Activated B cell treated with CpG ODN at 0.5 μM for 24 hours (primary cell): ENCODE data around the gene SVOP. TPM values are rescaled to one million over a fixed set of nuclear protein-coding genes. Genes with fewer than 3 reads are reported as not detected.
"Not testable (repeated sequence)": the region's sequence is repeated elsewhere in the genome, so short reads cannot be mapped to it uniquely, and the experiment has no call there.

Experiments
- ATAC-seq: fragments of 200-7000 bp; cut with Tn5 transposase; one replicate; pipeline ENCODE4 v1.10.0; 2021; ENCODE audit warnings: low read depth, mild to moderate bottlenecking, moderate library complexity
- CTCF ChIA-PET: fragments of 350-600 bp; sonication (Branson Sonifier 250); formaldehyde crosslinking; loops from one replicate; lab custom pipeline; 2021; ENCODE audit warnings: antibody characterized with exemption; lab: Charles Lee
- POLR2A ChIA-PET: fragments of 350-600 bp; sonication (Branson Sonifier 250); formaldehyde crosslinking; loops from one replicate; lab custom pipeline; 2021; ENCODE audit warnings: antibody characterized with exemption; lab: Charles Lee
- DNase-seq: peaks from one replicate; pipeline ENCODE4 v3.0.0; 2022
- H3K27ac Mint-ChIP-seq: one replicate; pipeline ENCODE4 v1.8.0; 2020; ENCODE audit warnings: mixed read lengths
- H3K27me3 Mint-ChIP-seq: one replicate; pipeline ENCODE4 v1.8.0; 2021; ENCODE audit warnings: mixed read lengths
- H3K36me3 Mint-ChIP-seq: one replicate; pipeline ENCODE4 v1.8.0; 2021; ENCODE audit warnings: low read depth, mixed read lengths
- H3K4me1 Mint-ChIP-seq: one replicate; pipeline ENCODE4 v1.8.0; 2021; ENCODE audit warnings: mixed read lengths
- H3K4me3 Mint-ChIP-seq: one replicate; pipeline ENCODE4 v1.8.0; 2020; ENCODE audit warnings: mild to moderate bottlenecking, mixed read lengths
- H3K9me3 Mint-ChIP-seq: one replicate; pipeline ENCODE4 v1.8.0; 2020; ENCODE audit warnings: mixed read lengths
- intact Hi-C: fragments of 100-400 bp; cut with micrococcal nuclease; formaldehyde crosslinking; loops from one replicate; pipeline ENCODE4 v1.15.1; 2024
- total RNA-seq: library from RNA; stranded (reverse); gene quantifications from 2 replicates; pipeline ENCODE4 v1.2.3, GENCODE V29; 2022
- TF ChIP-seq, protein P1 (sequence below): fragments of 200-600 bp; IDR thresholded peaks from one replicate; pipeline ENCODE4 v1.8.0; 2022; ENCODE audit warnings: antibody characterized with exemption, mild to moderate bottlenecking

SVOP gene
- total RNA-seq, 1 donor from 2014 or later = not detected

DNA sequence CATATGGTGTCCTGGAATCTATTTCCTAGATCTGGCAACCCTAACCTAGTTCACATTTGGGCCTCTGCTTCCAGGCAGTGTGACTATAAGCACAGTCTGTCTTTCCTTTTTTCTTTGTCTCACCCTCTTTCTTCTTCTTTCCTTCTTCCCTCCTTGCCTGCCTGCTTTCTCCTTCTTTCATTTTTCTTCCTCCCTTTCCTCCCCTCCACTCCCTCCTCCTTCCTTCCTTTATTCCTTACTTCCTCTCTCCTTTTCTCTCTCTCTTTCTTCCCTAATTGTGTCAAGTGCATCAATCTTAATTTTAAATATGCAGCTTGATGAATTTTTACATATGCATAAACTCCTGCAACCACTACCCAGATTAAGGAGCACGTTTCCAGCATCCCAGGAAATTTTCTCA lies 145.6 kb downstream of the SVOP start:
- ATAC-seq = no peak
- Mint-ChIP-seq H3K27ac (no peak overlapping the region), H3K27me3 (no peaks in the 10 kb centered on the region), H3K4me1 (no peaks in the 10 kb centered on the region), H3K4me3 (no peak overlapping the region), H3K36me3 (no peaks in the 10 kb centered on the region), H3K9me3 (no peaks in the 10 kb centered on the region)
- ChIA-PET POLR2A (no interaction called here), CTCF (interaction anchor here (0.8 to 1.0 kb wide), 2 partner anchors 55 to 205 kb away, joined by 3 read pairs; no protein-coding TSS in a partner anchor)
- intact Hi-C loops = no loop called here
- TF ChIP-seq, protein P1, sequence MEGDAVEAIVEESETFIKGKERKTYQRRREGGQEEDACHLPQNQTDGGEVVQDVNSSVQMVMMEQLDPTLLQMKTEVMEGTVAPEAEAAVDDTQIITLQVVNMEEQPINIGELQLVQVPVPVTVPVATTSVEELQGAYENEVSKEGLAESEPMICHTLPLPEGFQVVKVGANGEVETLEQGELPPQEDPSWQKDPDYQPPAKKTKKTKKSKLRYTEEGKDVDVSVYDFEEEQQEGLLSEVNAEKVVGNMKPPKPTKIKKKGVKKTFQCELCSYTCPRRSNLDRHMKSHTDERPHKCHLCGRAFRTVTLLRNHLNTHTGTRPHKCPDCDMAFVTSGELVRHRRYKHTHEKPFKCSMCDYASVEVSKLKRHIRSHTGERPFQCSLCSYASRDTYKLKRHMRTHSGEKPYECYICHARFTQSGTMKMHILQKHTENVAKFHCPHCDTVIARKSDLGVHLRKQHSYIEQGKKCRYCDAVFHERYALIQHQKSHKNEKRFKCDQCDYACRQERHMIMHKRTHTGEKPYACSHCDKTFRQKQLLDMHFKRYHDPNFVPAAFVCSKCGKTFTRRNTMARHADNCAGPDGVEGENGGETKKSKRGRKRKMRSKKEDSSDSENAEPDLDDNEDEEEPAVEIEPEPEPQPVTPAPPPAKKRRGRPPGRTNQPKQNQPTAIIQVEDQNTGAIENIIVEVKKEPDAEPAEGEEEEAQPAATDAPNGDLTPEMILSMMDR = no peak
- no peak for DNase-seq

DNA sequence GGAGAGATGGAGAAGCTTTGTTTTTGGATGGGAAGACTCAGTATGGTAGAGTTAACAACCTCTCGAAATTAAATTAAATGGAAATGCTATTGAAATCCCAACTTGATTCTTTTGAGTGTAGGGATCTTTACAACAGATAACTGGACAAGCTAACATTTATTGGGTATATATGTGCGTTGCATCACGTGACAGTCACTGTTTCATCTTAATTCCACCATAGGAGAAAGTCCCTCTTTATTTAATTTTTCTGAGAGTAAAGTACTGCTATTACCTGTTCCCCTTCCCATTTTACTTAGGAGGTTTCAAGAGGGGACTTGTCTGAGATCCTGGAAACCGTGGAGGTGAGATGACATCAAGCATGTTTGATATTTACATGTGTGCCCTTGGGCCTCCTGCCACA lies 152.1 kb downstream of the SVOP start:
- ATAC-seq (no peak), DNase-seq (no peak)
- Mint-ChIP-seq H3K27ac (no peak overlapping the region), H3K4me1 (no peaks in the 10 kb centered on the region), H3K36me3 (no peaks in the 10 kb centered on the region), H3K4me3 (no peak overlapping the region), H3K9me3 (no peaks in the 10 kb centered on the region), H3K27me3 (no peaks in the 10 kb centered on the region)
- intact Hi-C loops = no loop called here
- CTCF ChIA-PET = interaction anchor here (0.9 to 1.5 kb wide), 2 partner anchors 16 to 21 kb away, joined by 4 read pairs; no protein-coding TSS in a partner anchor
- POLR2A ChIA-PET = no interaction called here
- TF ChIP-seq, protein P1 = no peak

DNA sequence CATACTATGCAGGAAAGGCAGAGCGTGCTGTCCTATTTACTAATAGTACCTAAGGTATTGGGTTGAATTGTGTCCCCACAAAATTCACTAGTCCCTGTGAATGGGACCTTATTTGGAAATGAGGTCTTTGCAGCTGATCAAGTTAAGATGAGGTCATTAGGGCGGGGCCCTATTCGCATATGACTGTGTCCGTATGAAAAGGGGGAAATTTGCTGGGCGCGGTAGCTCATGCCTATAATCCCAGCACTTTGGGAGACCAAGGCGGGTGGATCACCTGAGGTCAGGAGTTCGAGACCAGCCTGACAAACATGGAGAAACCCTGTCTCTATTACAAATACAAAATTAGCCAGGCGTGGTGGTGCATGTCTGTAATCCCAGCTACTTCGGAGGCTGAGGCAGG lies 154.8 kb downstream of the SVOP start:
- H3K27ac Mint-ChIP-seq, DNase-seq, ATAC-seq, intact Hi-C loops, H3K4me3 Mint-ChIP-seq, H3K36me3 Mint-ChIP-seq, H3K9me3 Mint-ChIP-seq, H3K27me3 Mint-ChIP-seq, CTCF ChIA-PET: not testable (repeated sequence)
- H3K4me1 Mint-ChIP-seq = peaks cover 15% of the 10 kb centered on the region
- POLR2A ChIA-PET = interaction anchor here (0.7 kb wide), 1 partner anchor 77 kb away, joined by 7 read pairs; no protein-coding TSS in a partner anchor

DNA sequence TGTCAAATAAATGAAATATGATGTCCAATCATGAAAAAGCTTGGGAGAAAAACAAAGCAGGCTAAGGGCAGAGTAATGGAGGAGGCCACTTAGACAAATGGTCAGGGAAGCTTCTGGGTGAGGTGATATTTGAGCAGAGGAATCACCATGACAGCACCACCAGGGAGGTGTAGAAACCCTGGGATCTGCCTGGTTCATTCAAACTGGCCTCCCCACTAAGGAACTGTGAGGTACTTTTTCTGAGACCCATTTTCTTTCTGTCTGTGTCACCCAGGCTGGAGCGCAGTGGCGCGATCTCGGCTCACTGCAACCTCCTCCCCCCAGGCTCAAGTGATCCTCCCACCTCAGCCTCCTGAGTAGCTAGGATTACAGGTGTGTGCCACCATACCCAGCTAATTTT lies 155.7 kb downstream of the SVOP start:
- Mint-ChIP-seq H3K9me3 (no peaks in the 10 kb centered on the region), H3K27me3 (no peaks in the 10 kb centered on the region), H3K36me3 (no peaks in the 10 kb centered on the region), H3K4me1 (peaks cover 23% of the 10 kb centered on the region), H3K27ac (no peak overlapping the region), H3K4me3 (no peak overlapping the region)
- DNase-seq (no peak), ATAC-seq (no peak)
- POLR2A ChIA-PET = interaction anchor here (0.7 kb wide), 1 partner anchor 77 kb away, joined by 7 read pairs; no protein-coding TSS in a partner anchor
- intact Hi-C loops = no loop called here
- TF ChIP-seq, protein P1 = no peak
- CTCF ChIA-PET = no interaction called here

DNA sequence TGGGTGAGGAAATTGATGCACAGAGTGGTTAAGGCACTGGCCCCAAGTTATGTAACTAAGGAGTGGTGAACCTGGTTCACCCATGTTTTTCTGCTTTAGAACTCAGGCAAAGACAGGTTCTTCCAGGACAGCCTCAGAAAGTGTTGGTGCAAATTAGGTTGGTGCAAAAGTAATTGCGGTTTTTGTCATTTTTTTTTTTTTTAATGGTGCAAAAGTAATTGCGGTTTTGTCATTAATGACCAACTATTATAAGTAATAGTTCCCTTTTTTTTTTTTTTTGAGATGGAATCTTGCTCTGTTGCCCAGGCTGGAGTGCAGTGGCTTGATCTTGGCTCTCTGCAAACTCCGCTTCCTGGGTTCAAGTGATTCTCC lies 158.3 kb downstream of the SVOP start:
- no peaks in the 10 kb centered on the region for H3K27me3 Mint-ChIP-seq
- no peaks in the 10 kb centered on the region for H3K9me3 Mint-ChIP-seq
- TF ChIP-seq, protein P1 = no peak
- peak overlapping the region; percentile 27 for H3K27ac Mint-ChIP-seq
- ATAC-seq (no peak), DNase-seq (no peak)
- CTCF ChIA-PET = interaction anchor here (1.3 kb wide), 1 partner anchor 22 kb away, joined by 4 read pairs; no protein-coding TSS in a partner anchor
- POLR2A ChIA-PET = interaction anchor here (0.7 to 1.6 kb wide), 4 partner anchors 10 to 190 kb away, joined by 3 to 22 read pairs (median 5); partner anchors contain the start of gene USP30
- intact Hi-C loops = loop anchor here (2.0 to 5.0 kb wide), 2 partner anchors 190 to 230 kb away; partner anchors contain the start of genes ALKBH2 and USP30
- peaks cover 42% of the 10 kb centered on the region for H3K4me1 Mint-ChIP-seq
- H3K4me3 Mint-ChIP-seq = no peak overlapping the region
- H3K36me3 Mint-ChIP-seq = no peaks in the 10 kb centered on the region
